ENCODE data around the gene SNX15. TPM values are rescaled to one million over a fixed set of nuclear protein-coding genes. Genes with fewer than 3 reads are reported as not detected.
A peak's percentile ranks its signal among the peaks of the same experiment; 100 is the strongest.
"Not testable (repeated sequence)": the region's sequence is repeated elsewhere in the genome, so short reads cannot be mapped to it uniquely, and the experiment has no call there.

The SNX15 gene
- polyA plus RNA-seq, 4 donors, result 25.5 to 34.3 (median 30.4) TPM

DNA sequence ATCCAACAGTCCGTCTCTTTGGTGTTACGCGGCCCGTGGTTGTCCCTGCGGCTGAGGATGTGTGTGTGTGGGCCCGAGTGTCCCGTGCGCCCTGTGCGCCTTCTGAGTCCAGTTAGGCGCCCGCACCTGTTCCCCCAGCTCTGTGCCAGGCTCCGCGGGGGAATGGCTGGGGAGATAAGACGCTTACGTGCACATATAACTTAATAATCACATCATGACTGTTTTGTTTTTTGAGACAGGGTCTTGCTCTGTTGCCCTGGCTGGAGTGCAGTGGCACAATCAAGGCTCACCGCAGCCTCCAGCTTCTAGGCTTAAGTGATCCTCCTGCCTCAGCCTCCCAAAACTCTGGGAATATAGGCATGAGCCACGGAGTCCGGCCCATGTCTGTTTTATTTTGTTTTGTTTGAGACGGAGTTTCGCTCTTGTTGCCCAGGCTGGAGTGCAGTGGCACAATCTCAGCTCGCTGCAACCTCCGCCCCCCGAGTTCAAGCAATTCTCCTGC lies 12.5 kb upstream of the SNX15 start:
- DNase-seq (ENCODE audit: low read depth in 4 of 4, low spot score in 2 of 4), result no peak

GRCh38 chr11:65016705-65017104 lies 10.5 kb upstream of the SNX15 start:
- DNase-seq (ENCODE audit: low read depth in 4 of 4, low spot score in 2 of 4), result no peak

DNA sequence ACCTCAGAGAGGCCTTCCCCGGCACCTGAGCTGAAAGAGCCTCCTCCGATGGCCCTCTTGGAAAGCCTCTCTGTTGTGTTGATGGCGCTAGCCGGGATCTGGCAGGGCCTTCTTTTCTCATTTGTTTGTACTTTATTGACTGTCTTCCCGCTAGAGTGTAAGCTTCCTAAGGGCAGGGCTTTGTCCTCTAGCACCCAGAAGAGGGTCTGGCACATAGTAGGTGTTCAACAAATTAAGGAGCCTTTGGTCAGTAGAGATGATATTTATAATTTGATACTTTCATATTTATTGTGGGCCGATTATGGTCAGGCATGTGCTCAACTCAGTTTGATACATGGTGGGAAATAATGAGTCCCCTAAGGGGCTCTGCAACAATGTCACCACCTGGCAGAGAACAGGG lies 9.3 kb upstream of the SNX15 start:
- no peak for DNase-seq (ENCODE audit: low read depth in 4 of 4, low spot score in 2 of 4)

GRCh38 chr11:65019824-65020223 lies 7.4 kb upstream of the SNX15 start:
- DNase-seq (ENCODE audit: low read depth in 4 of 4, low spot score in 2 of 4), result no peak

DNA sequence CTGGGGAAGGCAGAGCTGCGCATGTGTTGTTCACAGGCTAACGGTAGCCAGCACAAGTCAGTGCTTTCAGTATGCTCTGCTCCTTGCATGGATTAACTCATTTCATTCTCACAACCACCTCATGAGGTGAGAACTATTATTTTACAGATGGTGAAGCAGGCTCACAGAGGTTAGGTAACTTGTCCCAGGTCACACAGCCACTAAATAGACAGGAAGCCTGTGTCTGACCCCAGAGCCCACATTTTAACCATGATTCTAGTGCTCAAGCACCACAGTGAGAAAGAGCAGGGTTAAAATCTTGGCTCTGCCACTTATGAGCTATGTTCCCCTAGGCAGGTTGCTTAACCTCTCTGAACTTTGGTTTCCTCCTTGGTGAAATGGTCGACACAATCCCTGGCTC lies 6.2 kb upstream of the SNX15 start:
- no peak for DNase-seq (ENCODE audit: low read depth in 4 of 4, low spot score in 2 of 4)

- DNase-seq (ENCODE audit: low read depth in 4 of 4, low spot score in 2 of 4), result no peak
Measured at GRCh38 chr11:65021509-65021908, 5.7 kb upstream of the SNX15 start.

- not testable (repeated sequence) for DNase-seq (ENCODE audit: low read depth in 4 of 4, low spot score in 2 of 4)
Measured at GRCh38 chr11:65023502-65023901, 3.7 kb upstream of the SNX15 start.

GRCh38 chr11:65026810-65027209 lies 429 bp upstream of the SNX15 start:
- DNase-seq (ENCODE audit: low read depth in 4 of 4, low spot score in 2 of 4), result no peak

DNA sequence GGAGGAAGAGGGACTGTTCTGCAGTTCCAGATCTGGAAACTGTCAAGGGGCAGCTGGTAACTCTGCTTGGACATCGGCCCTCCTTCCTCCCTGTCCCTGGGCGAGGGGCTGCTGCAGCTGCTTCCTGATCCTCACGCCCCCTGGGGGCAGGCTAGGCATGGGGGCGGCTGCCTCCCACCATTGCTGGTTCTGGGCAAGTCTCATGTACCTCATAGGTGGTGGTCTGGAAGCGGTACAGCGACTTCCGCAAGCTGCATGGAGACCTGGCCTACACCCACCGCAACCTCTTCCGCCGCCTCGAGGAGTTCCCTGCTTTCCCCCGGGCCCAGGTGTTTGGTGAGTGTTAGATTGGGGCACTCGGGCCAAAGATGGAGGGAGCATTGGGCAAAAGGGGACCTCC lies 5.0 kb downstream of the SNX15 start:
- DNase-seq (ENCODE audit: low read depth in 4 of 4, low spot score in 2 of 4), result no peak

GRCh38 chr11:65034423-65034822 lies 7.2 kb downstream of the SNX15 start:
- no peak for DNase-seq (ENCODE audit: low read depth in 4 of 4, low spot score in 2 of 4)

DNA sequence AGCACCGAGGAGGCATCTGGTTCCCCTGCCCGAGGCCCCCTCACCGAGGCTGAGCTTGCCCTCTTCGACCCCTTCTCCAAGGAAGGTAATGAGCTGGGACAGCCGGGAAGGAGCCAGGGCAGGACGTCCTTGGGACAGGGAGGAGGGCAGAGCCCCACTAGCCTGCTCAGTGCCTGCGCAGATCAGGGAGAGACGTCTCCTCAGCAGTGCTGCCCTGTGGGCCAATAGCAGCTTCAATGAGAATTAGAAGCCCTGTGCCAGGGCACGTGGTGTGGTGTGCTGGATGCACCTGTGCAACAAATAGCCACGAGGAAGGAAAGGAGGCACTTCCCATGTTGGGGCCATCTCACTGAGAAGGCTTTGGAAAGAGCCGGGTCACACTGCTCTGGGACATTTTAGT lies 8.3 kb downstream of the SNX15 start:
- DNase-seq (ENCODE audit: low read depth in 4 of 4, low spot score in 2 of 4), result no peak

GRCh38 chr11:65036931-65037330 lies 9.7 kb downstream of the SNX15 start:
- no peak for DNase-seq (ENCODE audit: low read depth in 4 of 4, low spot score in 2 of 4)

DNA sequence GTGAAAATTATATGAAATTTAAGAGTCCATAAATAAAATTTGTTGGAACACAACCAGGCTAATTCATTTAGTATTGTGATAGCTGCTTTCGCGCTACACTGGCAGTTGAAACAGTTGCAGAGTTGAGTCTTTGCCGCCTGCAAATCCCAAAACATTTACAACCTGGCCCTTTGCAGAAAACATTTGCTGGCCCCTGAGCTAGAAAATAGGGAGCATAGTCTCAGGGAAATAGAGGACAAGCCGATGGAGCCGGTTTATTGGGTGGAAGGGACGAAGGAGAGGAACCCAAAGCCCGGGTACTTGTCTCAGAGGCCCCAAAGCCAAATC lies 13.2 kb downstream of the SNX15 start:
- DNase-seq (ENCODE audit: low read depth in 4 of 4, low spot score in 2 of 4), result no peak

DNA sequence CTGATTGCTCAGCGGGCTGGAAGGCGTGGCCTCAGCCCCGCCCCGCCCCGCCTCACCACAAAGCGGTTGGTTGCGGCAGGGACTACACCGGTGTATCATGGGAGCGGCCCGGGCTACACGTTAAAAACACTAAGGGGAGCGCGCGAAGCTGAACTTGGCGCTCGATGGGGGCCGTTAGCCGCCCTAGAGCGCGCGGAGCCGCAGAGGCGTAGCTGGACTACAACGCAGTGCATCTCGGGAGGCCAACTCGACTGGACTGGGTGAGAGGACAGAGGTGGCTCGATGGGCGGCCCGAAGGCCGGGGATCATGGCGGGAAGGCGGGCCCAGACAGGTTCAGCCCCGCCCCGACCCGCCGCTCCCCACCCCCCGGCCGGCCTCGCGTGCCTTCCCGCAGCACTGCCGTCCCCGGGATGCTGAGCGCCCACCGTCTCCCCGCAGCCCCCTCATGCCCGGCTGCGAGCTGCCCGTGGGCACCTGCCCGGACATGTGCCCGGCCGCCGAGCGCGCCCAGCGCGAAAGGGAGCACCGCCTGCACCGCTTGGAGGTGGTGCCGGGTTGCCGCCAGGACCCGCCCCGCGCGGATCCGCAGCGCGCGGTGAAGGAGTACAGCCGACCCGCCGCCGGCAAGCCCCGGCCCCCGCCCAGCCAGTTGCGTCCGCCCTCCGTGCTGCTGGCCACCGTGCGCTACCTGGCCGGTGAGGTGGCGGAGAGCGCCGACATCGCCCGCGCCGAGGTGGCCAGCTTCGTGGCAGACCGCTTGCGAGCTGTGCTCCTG lies 13.8 kb downstream of the SNX15 start, which contains the start of gene SAC3D1:
Gene SAC3D1, plus strand, starts transcription at position 364 of the 776 bp plus-strand sequence. Its CDS starts 83 bp downstream, at position 447.
- peak; percentile 79 to 90 (median 80) for DNase-seq (ENCODE audit: low read depth in 4 of 4, low spot score in 2 of 4)

DNA sequence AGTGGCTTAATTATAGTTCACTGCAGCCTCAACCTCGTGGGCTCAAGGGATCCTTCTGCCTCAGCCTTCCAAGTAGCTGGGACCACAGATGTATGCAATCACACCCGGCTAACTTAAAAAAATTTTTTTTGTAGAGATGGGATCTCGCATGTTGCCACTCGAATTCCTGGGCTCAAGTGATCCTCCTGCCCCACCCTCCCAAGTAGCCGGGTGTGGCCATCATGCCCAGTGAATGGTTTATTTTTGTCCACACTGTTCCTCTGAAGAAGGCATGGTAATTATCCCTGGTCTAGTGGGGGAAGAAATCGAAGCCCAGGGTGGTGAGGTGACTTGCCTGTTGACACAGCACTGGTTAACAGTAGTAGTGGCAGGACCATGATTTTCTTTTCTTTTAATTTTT lies 15.7 kb downstream of the SNX15 start:
- no peak for DNase-seq (ENCODE audit: low read depth in 4 of 4, low spot score in 2 of 4)

DNA sequence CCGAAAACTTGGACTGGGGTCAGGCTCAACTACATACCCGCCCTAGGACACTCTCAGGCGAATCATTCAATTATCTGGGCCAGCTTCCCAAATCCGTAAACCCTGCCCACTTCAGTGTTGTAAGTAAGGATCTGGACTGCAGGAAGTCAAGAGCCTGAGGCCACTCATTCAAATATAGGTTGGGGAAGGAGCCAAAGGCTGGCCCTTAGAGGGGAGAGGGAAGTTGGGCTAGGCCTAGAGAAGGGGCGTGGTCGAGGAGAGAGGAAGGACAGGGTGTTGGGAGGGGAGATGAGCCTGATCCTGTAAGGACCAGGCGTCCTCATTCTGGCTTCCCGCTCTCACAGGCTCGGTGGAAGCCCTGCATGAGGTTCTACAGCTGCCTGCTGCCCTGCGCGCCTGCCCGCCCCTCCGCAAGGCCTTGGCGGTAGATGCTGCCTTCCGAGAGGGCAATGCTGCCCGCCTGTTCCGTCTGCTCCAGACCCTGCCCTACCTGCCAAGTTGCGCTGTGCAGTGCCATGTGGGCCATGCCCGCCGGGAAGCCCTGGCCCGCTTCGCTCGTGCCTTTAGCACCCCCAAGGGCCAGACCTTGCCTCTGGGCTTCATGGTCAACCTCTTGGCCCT lies 16.8 kb downstream of the SNX15 start:
- no peak for DNase-seq (ENCODE audit: low read depth in 4 of 4, low spot score in 2 of 4)

GRCh38 chr11:65045061-65045460 lies 17.8 kb downstream of the SNX15 start:
- DNase-seq (ENCODE audit: low read depth in 4 of 4, low spot score in 2 of 4), result no peak

DNA sequence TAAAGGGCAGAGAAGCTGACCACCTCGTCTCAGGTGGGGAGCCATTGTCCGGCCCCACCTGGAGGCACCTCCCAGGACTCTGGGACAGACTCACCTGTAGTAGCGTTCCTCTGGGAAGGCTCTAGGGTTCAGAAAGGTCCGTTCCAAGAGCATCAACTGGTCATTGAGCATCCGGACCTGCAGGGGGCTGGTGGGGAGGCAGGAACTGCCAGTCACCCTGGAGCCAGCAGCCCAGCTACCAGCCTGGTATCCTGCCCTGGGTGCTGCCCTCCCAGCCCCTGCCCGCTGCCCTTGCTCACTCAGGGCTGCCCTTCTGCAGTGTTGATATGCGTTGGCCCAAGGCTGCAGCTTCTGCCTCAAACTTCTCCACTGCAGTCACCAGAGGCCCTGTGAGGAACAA lies 18.5 kb downstream of the SNX15 start:
- DNase-seq (ENCODE audit: low read depth in 4 of 4, low spot score in 2 of 4), result no peak

DNA sequence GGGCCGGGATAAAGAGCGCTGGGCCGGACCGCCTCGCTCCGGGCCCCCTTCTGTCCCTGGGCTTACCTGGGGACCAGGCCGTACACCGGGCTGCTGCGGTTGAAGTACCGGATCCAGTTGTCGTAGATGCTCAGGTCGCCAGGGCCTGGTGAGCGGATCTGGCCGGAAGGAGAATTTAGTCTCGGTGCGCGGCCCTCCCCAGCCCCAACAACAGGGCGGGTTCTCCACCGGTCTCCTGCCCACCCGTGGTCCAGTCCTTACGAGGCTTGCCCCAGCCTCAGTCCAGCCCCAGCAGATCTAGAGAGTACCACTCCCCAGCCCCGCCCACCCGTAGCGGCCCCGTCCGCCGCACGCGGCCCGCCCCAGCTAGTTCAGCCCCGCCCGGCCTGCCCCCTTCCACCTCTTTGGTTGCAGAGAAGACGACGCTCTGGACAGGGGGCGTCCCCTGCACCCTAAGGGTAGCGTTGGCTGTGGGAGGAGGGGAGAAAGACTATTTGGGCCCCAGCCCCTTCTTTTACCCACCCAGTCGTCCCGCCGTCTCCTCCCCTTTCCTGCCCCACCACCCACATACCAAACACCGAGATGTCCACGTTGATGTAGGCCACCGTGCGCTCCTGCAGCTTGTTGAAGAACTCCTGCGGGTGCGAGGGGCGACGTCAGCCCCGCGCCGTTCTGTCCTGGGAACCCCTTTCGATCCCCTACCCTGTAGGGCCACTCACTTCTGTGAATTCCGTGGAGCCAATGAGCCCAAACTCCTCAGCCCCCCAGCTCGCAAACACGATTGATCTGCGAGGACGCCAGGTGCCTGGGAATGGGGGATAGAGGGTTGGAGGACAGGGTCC lies 20.6 kb downstream of the SNX15 start:
- DNase-seq (ENCODE audit: low read depth in 4 of 4, low spot score in 2 of 4), result no peak

DNA sequence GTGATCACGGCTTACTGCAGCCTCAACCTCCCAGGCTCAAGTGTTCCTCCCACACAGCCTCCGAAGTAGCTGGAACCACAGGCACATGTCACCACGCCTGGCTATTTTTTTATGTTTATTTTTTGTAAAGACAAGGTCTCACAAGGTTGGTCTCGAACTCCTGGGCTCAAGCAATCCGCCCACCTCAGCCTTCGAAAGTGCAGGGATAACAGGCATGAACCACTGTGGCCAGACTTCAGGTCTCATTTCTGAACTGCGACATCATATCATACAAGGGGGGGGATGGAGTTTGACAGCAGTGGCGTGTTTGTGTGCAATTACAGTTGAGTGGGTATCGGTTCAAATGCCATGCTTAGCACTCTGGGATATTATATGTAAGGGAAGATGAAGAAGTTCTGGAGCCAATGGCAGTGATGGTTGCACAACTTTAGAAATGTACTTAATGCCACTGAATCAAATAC lies 24.2 kb downstream of the SNX15 start:
- DNase-seq (ENCODE audit: low read depth in 4 of 4, low spot score in 2 of 4), result no peak

GRCh38 chr11:65053827-65054508 lies 26.7 kb downstream of the SNX15 start:
- no peak for DNase-seq (ENCODE audit: low read depth in 4 of 4, low spot score in 2 of 4)
